Measurements from ENCODE around the gene ADORA2B.

- TF ChIP-seq CTCF (IDR thresholded peaks at IDR 0.05), result no peak
- no peak for TF ChIP-seq EZH2 (IDR thresholded peaks at IDR 0.05)
- no peak for TF ChIP-seq EZH2phosphoT487 (IDR thresholded peaks at IDR 0.05)
Measured at GRCh38 chr17:15967706-15968399, 22.9 kb downstream of the ADORA2B start.

Measured in neural progenitor cell (in vitro differentiated cells).